MCF 10A (cell line): ENCODE results near the gene ASCL3. TPM values are rescaled to one million over a fixed set of nuclear protein-coding genes. Genes with fewer than 3 reads are reported as not detected.

Experiments used
- BruUV-seq: library from RNA; stranded (reverse); fragments of 400-500 nt; replicated peaks from 2 replicates; lab custom pipeline; 2021; lab: Mats Ljungman, UMichigan
- CTCF ChIA-PET: fragments of 300-600 bp; sonication (Branson Sonifier 250); formaldehyde crosslinking; extraction: SDS; loops from one replicate; lab custom pipeline; 2021; ENCODE audit warnings: antibody characterized with exemption, inconsistent platforms; lab: Yijun Ruan, JAX
- POLR2A ChIA-PET: fragments of 300-600, 350-650 bp; sonication (Branson Sonifier 250); formaldehyde crosslinking; extraction: SDS; loops from one replicate; lab custom pipeline; 2020; ENCODE audit warnings: antibody characterized with exemption, inconsistent platforms; lab: Yijun Ruan, JAX
- DNase-seq: peaks from one replicate; pipeline ENCODE4 v3.0.0-alpha.2; 2018; ENCODE audit not compliant: unreplicated experiment
- H3K27ac Mint-ChIP-seq: one replicate; pipeline ENCODE4 v1.8.0; 2022; ENCODE audit warnings: mild to moderate bottlenecking, low read depth, mixed read lengths; ENCODE audit not compliant: unreplicated experiment
- H3K27me3 Mint-ChIP-seq: one replicate; pipeline ENCODE4 v1.8.0; 2022; ENCODE audit warnings: mixed read lengths; ENCODE audit not compliant: insufficient read depth, unreplicated experiment
- H3K36me3 Mint-ChIP-seq: one replicate; pipeline ENCODE4 v1.8.0; 2022; ENCODE audit warnings: mild to moderate bottlenecking, moderate library complexity, mixed read lengths; ENCODE audit not compliant: insufficient read depth, unreplicated experiment
- H3K4me1 Mint-ChIP-seq: one replicate; pipeline ENCODE4 v1.8.0; 2022; ENCODE audit warnings: mixed read lengths; ENCODE audit not compliant: insufficient read depth, unreplicated experiment
- H3K4me3 Mint-ChIP-seq: one replicate; pipeline ENCODE4 v1.8.0; 2022; ENCODE audit warnings: mild to moderate bottlenecking, moderate library complexity, mixed read lengths; ENCODE audit not compliant: unreplicated experiment
- H3K9me3 Mint-ChIP-seq: one replicate; pipeline ENCODE4 v1.8.0; 2022; ENCODE audit warnings: mixed read lengths; ENCODE audit not compliant: unreplicated experiment
- intact Hi-C: fragments of 100-400 bp; cut with micrococcal nuclease; formaldehyde crosslinking; loops from 2 replicates; pipeline ENCODE4 v1.14.1; 2022
- total RNA-seq: library from RNA; stranded (reverse); gene quantifications from 2 replicates; pipeline ENCODE4 v1.2.3, GENCODE V29; 2022
- TF ChIP-seq, protein P1 (sequence below): fragments of 200-600 bp; IDR thresholded peaks from one replicate; pipeline ENCODE4 v1.8.0; 2022; ENCODE audit warnings: antibody characterized with exemption, mild to moderate bottlenecking; ENCODE audit not compliant: unreplicated experiment

The ASCL3 gene
- total RNA-seq, 1 experiment from 2014 or later = not detected

DNA sequence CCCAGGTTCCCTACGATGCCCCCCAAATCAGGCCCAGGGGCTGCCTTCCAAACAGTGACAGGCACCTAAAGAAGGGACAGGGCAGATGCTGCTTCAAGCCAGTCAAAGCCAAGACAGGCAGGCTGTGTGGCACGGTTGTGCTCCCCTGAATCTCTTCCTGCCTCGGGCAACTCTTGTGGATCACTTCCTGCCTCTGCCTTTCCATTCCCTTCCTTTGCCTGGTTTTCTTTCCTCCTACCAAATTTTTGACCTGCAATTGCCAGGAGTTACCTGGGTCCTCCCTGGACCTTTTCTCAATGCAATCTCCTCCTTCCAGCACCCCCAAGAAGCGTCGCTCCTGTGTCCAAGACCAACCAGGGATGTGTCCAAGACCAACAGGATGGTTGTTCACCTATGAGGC lies 15.6 kb downstream of the ASCL3 start:
- TF ChIP-seq, protein P1, sequence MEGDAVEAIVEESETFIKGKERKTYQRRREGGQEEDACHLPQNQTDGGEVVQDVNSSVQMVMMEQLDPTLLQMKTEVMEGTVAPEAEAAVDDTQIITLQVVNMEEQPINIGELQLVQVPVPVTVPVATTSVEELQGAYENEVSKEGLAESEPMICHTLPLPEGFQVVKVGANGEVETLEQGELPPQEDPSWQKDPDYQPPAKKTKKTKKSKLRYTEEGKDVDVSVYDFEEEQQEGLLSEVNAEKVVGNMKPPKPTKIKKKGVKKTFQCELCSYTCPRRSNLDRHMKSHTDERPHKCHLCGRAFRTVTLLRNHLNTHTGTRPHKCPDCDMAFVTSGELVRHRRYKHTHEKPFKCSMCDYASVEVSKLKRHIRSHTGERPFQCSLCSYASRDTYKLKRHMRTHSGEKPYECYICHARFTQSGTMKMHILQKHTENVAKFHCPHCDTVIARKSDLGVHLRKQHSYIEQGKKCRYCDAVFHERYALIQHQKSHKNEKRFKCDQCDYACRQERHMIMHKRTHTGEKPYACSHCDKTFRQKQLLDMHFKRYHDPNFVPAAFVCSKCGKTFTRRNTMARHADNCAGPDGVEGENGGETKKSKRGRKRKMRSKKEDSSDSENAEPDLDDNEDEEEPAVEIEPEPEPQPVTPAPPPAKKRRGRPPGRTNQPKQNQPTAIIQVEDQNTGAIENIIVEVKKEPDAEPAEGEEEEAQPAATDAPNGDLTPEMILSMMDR = no peak
- POLR2A ChIA-PET = interaction anchor here (1.2 kb wide), 1 partner anchor 32 kb away, joined by 4 read pairs; no protein-coding TSS in a partner anchor
- intact Hi-C loops = no loop called here
- Mint-ChIP-seq H3K27me3 (no peaks in the 10 kb centered on the region), H3K9me3 (no peaks in the 10 kb centered on the region), H3K27ac (no peak overlapping the region), H3K4me3 (no peak overlapping the region), H3K36me3 (peaks cover 13% of the 10 kb centered on the region), H3K4me1 (peaks cover 4% of the 10 kb centered on the region)
- no peak for DNase-seq
- CTCF ChIA-PET = interaction anchor here (0.6 to 2.1 kb wide), 3 partner anchors 13 to 89 kb away, joined by 3 to 8 read pairs (median 4); no protein-coding TSS in a partner anchor
- no TSS peak for BruUV-seq

GRCh38 chr11:8926236-8926635 lies 16.6 kb downstream of the ASCL3 start:
- intact Hi-C loops = no loop called here
- no peaks in the 10 kb centered on the region for H3K9me3 Mint-ChIP-seq
- TF ChIP-seq, protein P1 = no peak
- H3K4me1 Mint-ChIP-seq = peaks cover 4% of the 10 kb centered on the region
- H3K27ac Mint-ChIP-seq = peak overlapping the region; percentile 31
- ChIA-PET POLR2A (interaction anchor here (1.7 kb wide), 1 partner anchor 38 kb away, joined by 5 read pairs; the partner anchor contains the start of gene TMEM9B), CTCF (interaction anchor here (1.0 to 2.1 kb wide), 3 partner anchors 11 to 211 kb away, joined by 6 to 8 read pairs (median 7); no protein-coding TSS in a partner anchor)
- no peak for DNase-seq
- H3K4me3 Mint-ChIP-seq = no peak overlapping the region
- BruUV-seq = no TSS peak
- peaks cover 23% of the 10 kb centered on the region for H3K36me3 Mint-ChIP-seq
- no peaks in the 10 kb centered on the region for H3K27me3 Mint-ChIP-seq

DNA sequence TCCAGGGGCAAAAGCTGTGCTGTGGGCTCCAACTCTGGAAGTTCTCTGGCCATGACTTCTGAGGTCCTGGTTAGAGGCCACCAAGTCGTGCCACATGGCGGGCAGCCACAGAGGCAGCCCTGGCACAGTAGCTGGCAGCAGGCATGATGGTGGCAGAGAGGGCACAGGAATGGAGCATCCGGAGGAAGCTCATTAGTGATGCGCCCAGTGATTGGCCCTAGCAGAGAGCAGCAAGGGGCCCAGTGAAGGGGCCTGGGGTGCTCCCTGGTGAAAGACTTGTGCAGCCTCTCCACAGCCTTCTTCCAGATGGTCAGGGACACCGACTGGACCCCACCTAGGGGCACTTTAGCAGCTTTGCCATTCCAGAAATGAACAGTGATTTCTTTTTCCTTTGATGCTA lies 17.1 kb downstream of the ASCL3 start:
- H3K4me3 Mint-ChIP-seq = no peak overlapping the region
- H3K4me1 Mint-ChIP-seq = peaks cover 4% of the 10 kb centered on the region
- TF ChIP-seq, protein P1 = no peak
- no peaks in the 10 kb centered on the region for H3K27me3 Mint-ChIP-seq
- intact Hi-C loops = no loop called here
- POLR2A ChIA-PET = interaction anchor here (1.7 kb wide), 1 partner anchor 39 kb away, joined by 5 read pairs; the partner anchor contains the start of gene TMEM9B
- H3K27ac Mint-ChIP-seq = peak overlapping the region; percentile 31
- peaks cover 24% of the 10 kb centered on the region for H3K36me3 Mint-ChIP-seq
- no peak for DNase-seq
- CTCF ChIA-PET = interaction anchor here (1.0 to 2.1 kb wide), 3 partner anchors 11 to 212 kb away, joined by 6 to 8 read pairs (median 7); no protein-coding TSS in a partner anchor
- no TSS peak for BruUV-seq
- H3K9me3 Mint-ChIP-seq = no peaks in the 10 kb centered on the region

DNA sequence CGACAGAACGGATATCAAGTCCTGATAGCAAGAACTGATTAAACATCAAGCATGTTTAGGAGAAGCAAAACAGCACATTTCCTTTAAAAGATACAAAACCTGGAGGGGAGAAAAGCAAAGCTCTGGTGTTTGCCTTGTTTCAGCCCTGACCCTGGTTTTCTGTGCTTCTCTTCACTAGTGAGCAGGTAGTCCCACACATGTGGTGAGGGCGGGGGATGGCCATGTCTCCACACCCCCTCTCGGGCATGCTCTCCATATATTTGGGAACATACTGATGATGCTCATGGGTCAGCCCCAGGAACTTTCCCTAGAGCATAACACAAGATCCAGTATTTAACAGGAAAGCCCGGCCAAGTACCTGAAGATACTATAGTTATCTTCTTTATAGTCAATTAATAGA lies 20.1 kb downstream of the ASCL3 start:
- TF ChIP-seq, protein P1 = no peak
- Mint-ChIP-seq H3K36me3 (peaks cover 39% of the 10 kb centered on the region), H3K4me3 (no peak overlapping the region), H3K27me3 (no peaks in the 10 kb centered on the region), H3K9me3 (no peaks in the 10 kb centered on the region), H3K4me1 (peaks cover 8% of the 10 kb centered on the region), H3K27ac (no peak overlapping the region)
- no TSS peak for BruUV-seq
- POLR2A ChIA-PET = interaction anchor here (1.7 to 2.0 kb wide), 2 partner anchors 11 to 89 kb away, joined by 5 to 15 read pairs; partner anchors contain the start of gene AKIP1
- no peak for DNase-seq
- intact Hi-C loops = no loop called here
- CTCF ChIA-PET = interaction anchor here (1.1 to 2.6 kb wide), 4 partner anchors 8 to 37 kb away, joined by 3 to 14 read pairs (median 8); no protein-coding TSS in a partner anchor
